GM23248 (cell line): ENCODE results near the gene SLBP.

Source experiments
- EZH2 ChIP-seq: fragments of 200-600 bp; sonication (generic); IDR thresholded peaks from 2 replicates; pipeline ENCODE4 v1.6.1; 2018; ENCODE audit warnings: antibody characterized with exemption, mild to moderate bottlenecking; ENCODE audit not compliant: insufficient read depth, poor library complexity, severe bottlenecking
- EZH2phosphoT487 ChIP-seq: fragments of 200-600 bp; sonication (generic); IDR thresholded peaks from 2 replicates; pipeline ENCODE4 v1.6.1; 2018; ENCODE audit warnings: antibody characterized with exemption, moderate library complexity, mild to moderate bottlenecking, low read depth; ENCODE audit not compliant: insufficient read depth

DNA sequence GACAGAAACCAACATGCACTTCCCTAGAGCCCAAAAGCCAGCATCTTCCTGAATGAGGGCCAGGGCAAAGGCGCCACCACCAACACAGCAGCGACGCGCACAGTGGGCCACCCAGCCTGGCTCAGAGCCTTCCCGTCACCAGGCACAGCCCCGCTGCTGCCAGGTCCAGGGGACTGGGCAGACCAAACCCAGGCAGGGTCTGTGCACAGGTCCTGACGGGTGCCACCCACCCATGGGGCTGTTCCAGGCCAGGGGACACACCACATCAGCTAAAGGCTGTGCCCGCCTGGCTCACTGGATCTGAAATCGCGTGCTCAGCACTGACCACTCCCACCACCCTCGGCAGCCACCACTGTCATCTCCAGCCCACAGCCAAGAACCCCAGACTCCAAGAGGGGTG lies 41.8 kb downstream of the SLBP start:
- no peak for TF ChIP-seq EZH2
- no peak for TF ChIP-seq EZH2phosphoT487
